Measurements from ENCODE around the gene LYL1.

DNA sequence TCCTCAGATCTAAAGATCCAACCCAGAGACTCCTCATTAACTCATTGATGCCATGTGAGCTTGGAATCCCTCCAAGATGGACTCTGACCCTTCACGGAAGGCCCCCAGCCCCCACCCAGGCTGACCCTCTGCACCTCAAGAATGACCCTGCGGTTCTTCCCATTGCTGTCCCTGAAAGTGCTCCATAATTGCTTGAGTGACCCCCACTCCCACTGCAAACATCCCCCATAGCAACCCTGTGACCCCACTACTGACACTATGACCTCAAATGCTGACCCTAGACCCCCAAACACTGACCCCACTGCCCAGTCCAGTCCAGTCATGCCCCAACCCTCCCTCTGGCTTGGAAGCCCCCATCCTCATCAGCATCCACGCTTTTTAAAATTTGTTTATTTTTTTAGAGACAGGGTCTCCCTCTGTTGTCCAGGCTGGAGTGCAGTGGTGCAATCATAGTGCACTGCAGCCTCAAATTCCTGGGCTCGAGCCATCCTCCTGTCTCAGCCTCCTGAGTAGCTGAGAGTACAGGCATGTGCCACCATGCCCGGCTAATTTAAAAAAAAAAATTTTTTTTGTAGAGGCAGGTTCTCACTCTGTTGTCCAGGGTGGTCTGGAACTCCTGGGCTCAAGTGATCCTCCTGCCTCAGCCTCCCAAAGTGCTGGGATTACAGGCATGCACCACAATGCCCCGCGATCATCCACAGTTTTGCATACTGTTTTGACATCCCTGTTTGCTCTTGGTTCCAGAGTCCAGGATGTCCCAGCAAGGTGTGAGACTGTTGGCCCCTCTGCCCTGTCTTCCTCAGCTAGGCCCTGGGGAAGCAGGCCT lies 855 bp downstream of the LYL1 start:
- TF ChIP-seq FOXA1 (IDR thresholded peaks at IDR 0.05; ENCODE audit: borderline replicate concordance) = no peak
- no peak for TF ChIP-seq CTCF (IDR thresholded peaks at IDR 0.05 in 2 of 3, conservative IDR thresholded peaks at IDR 0.05 in 1 of 3; ENCODE audit: insufficient read depth in 2 of 3, low read depth in 1 of 3, low read length in 3 of 3)

All from K562 (cell line).